Activated CD4-positive, alpha-beta T cell treated with anti-CD3 and anti-CD28 coated beads for 36 hours (primary cell): Measurements from ENCODE around the gene COPA. TPM values are rescaled to one million over a fixed set of nuclear protein-coding genes. Genes with fewer than 3 reads are reported as not detected.
A peak's percentile ranks its signal among the peaks of the same experiment; 100 is the strongest.

Experiments
- ATAC-seq: fragments of 200-7000 bp; cut with Tn5 transposase; one replicate; pipeline ENCODE4 v1.10.0; 2021; ENCODE audit warnings: mild to moderate bottlenecking, moderate library complexity
- CTCF ChIA-PET: fragments of 350-600 bp; sonication (Branson Sonifier 250); formaldehyde crosslinking; loops from one replicate; lab custom pipeline; 2021; ENCODE audit warnings: antibody characterized with exemption; lab: Charles Lee
- POLR2A ChIA-PET: fragments of 350-600 bp; sonication (Branson Sonifier 250); formaldehyde crosslinking; loops from one replicate; lab custom pipeline; 2021; ENCODE audit warnings: antibody characterized with exemption, inconsistent platforms; lab: Charles Lee
- DNase-seq: peaks from one replicate; pipeline ENCODE4 v3.0.0-alpha.2; 2020
- H3K27ac Mint-ChIP-seq: one replicate; pipeline ENCODE4 v1.8.0; 2021; ENCODE audit warnings: mixed read lengths
- H3K27me3 Mint-ChIP-seq: one replicate; pipeline ENCODE4 v1.8.0; 2021; ENCODE audit warnings: mixed read lengths
- H3K36me3 Mint-ChIP-seq: one replicate; pipeline ENCODE4 v1.8.0; 2021; ENCODE audit warnings: low read depth, mixed read lengths
- H3K4me1 Mint-ChIP-seq: one replicate; pipeline ENCODE4 v1.8.0; 2021; ENCODE audit warnings: mixed read lengths
- H3K4me3 Mint-ChIP-seq: one replicate; pipeline ENCODE4 v1.8.0; 2021; ENCODE audit warnings: mild to moderate bottlenecking, moderate library complexity, mixed read lengths
- H3K9me3 Mint-ChIP-seq: one replicate; pipeline ENCODE4 v1.8.0; 2021; ENCODE audit warnings: low read depth, mixed read lengths
- intact Hi-C, 2 experiments: fragments of 100-400 bp; cut with DNase I in 1 of 2; cut with micrococcal nuclease in 1 of 2; formaldehyde crosslinking; loops; one replicate each; pipeline versions ENCODE4 v1.14.2 to v1.15.1; 2022 to 2024; cut with DNase I, micrococcal nuclease
- total RNA-seq, 2 experiments: library from RNA; stranded (reverse); gene quantifications; one replicate each; pipeline ENCODE4 v1.2.3, GENCODE V29; 2021

Gene COPA
- total RNA-seq, 2 experiments from 2014 or later: 125 to 148 TPM

- Mint-ChIP-seq H3K4me1 (no peaks in the 10 kb centered on the region), H3K27me3 (no peaks in the 10 kb centered on the region), H3K4me3 (no peak overlapping the region), H3K9me3 (no peaks in the 10 kb centered on the region), H3K36me3 (peaks cover 48% of the 10 kb centered on the region), H3K27ac (no peak overlapping the region)
- CTCF ChIA-PET: interaction anchor here (0.7 to 2.5 kb wide), 6 partner anchors 8 to 102 kb away, joined by 3 to 11 read pairs (median 4); no protein-coding TSS in a partner anchor
- no peak for DNase-seq
- ATAC-seq: no peak
- intact Hi-C loops: no loop called here
- POLR2A ChIA-PET: interaction anchor here (0.8 kb wide), 1 partner anchor 232 kb away, joined by 3 read pairs; no protein-coding TSS in a partner anchor
These were observed 14.9 kb downstream of the COPA start for GRCh38 chr1:160328184-160328583.

GRCh38 chr1:160326418-160326817, 16.6 kb downstream of the COPA start:
- ChIA-PET CTCF (interaction anchor here (0.7 to 1.1 kb wide), 3 partner anchors 35 to 241 kb away, joined by 3 to 5 read pairs (median 4); no protein-coding TSS in a partner anchor), POLR2A (no interaction called here)
- peaks cover 52% of the 10 kb centered on the region for H3K36me3 Mint-ChIP-seq

GRCh38 chr1:160325252-160325651, 17.8 kb downstream of the COPA start:
- Mint-ChIP-seq H3K9me3 (no peaks in the 10 kb centered on the region), H3K27ac (no peak overlapping the region), H3K27me3 (no peaks in the 10 kb centered on the region), H3K4me1 (no peaks in the 10 kb centered on the region), H3K4me3 (no peak overlapping the region), H3K36me3 (peaks cover 52% of the 10 kb centered on the region)
- ChIA-PET CTCF (interaction anchor here (0.7 to 0.9 kb wide), 2 partner anchors 44 to 431 kb away, joined by 3 read pairs; no protein-coding TSS in a partner anchor), POLR2A (no interaction called here)
- no peak for DNase-seq
- ATAC-seq: no peak
- intact Hi-C loops: no loop called here

More at GRCh38 chr1:160326418-160326817, 16.6 kb downstream of the COPA start:
- H3K4me3 Mint-ChIP-seq: no peak overlapping the region
- no peak for DNase-seq
- intact Hi-C loops: no loop called here
- H3K27me3 Mint-ChIP-seq: no peaks in the 10 kb centered on the region
- H3K27ac Mint-ChIP-seq: no peak overlapping the region
- H3K4me1 Mint-ChIP-seq: no peaks in the 10 kb centered on the region
- ATAC-seq: no peak
- H3K9me3 Mint-ChIP-seq: no peaks in the 10 kb centered on the region

GRCh38 chr1:160322831-160323230, 20.2 kb downstream of the COPA start:
- peaks cover 6% of the 10 kb centered on the region for H3K4me1 Mint-ChIP-seq
- ChIA-PET POLR2A (no interaction called here), CTCF (interaction anchor here (0.6 to 1.1 kb wide), 2 partner anchors 31 to 159 kb away, joined by 3 to 4 read pairs; no protein-coding TSS in a partner anchor)
- H3K9me3 Mint-ChIP-seq: peaks cover 2% of the 10 kb centered on the region
- no peaks in the 10 kb centered on the region for H3K27me3 Mint-ChIP-seq
- ATAC-seq (no peak), DNase-seq (no peak)
- intact Hi-C loops: no loop called here
- no peak overlapping the region for H3K27ac Mint-ChIP-seq
- no peak overlapping the region for H3K4me3 Mint-ChIP-seq
- peaks cover 55% of the 10 kb centered on the region for H3K36me3 Mint-ChIP-seq

DNA sequence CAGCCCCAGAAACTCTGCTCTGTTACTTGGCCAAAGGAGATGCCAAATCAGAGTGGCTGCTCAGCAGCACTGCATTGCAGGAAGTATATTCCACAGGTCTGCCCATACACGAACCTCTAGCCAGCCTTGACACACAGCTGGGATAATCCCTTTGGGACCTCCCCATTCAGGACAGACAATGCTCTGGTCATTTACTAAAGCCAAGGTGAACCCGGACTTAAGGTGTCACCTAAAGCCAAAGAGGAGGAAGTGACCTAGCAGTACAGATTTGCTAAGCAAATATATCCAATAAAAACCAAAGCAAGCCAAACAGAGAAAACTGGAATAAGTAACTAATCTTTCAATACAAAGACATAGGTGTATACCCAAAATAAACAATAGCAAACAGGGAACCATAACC, 27.7 kb downstream of the COPA start:
- Mint-ChIP-seq H3K4me3 (no peak overlapping the region), H3K36me3 (peaks cover 72% of the 10 kb centered on the region), H3K4me1 (peaks cover 17% of the 10 kb centered on the region), H3K9me3 (peaks cover 12% of the 10 kb centered on the region), H3K27me3 (no peaks in the 10 kb centered on the region), H3K27ac (peak overlapping the region; percentile 45)
- POLR2A ChIA-PET: no interaction called here
- DNase-seq: no peak
- intact Hi-C loops: no loop called here
- ATAC-seq: no peak
- CTCF ChIA-PET: interaction anchor here (0.7 to 1.5 kb wide), 3 partner anchors 24 to 30 kb away, joined by 3 to 6 read pairs (median 6); no protein-coding TSS in a partner anchor

GRCh38 chr1:160309571-160309970, 33.5 kb downstream of the COPA start:
- peaks cover 56% of the 10 kb centered on the region for H3K36me3 Mint-ChIP-seq
- no peaks in the 10 kb centered on the region for H3K9me3 Mint-ChIP-seq
- ATAC-seq (no peak), DNase-seq (no peak)
- POLR2A ChIA-PET: interaction anchor here (0.6 kb wide), 1 partner anchor 21 kb away, joined by 5 read pairs; no protein-coding TSS in a partner anchor
- H3K27me3 Mint-ChIP-seq: no peaks in the 10 kb centered on the region
- H3K4me3 Mint-ChIP-seq: no peak overlapping the region
- CTCF ChIA-PET: interaction anchor here (1.0 kb wide), 1 partner anchor 9 kb away, joined by 3 read pairs; no protein-coding TSS in a partner anchor
- H3K27ac Mint-ChIP-seq: no peak overlapping the region
- no peaks in the 10 kb centered on the region for H3K4me1 Mint-ChIP-seq
- intact Hi-C loops: no loop called here

DNA sequence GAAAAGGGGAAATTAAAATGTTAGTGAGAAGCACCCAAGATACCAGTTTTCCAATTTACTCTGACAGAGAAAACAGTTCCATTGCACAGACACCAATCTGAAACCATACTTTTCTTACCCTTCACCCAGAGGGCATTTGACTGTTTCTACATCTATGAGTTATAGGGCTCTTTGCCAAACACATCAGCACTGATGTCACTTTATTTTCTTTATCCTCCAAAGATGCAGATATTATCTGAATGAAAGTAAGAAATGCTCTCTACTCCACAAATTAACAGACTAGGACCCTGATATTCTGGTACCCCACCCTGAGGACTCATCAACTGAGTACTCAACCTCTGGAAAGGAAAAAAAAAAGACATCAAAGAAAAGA, 33.9 kb downstream of the COPA start:
- ChIA-PET POLR2A (no interaction called here), CTCF (interaction anchor here (1.0 to 4.0 kb wide), 2 partner anchors 10 to 17 kb away, joined by 3 to 10 read pairs; no protein-coding TSS in a partner anchor)
- H3K36me3 Mint-ChIP-seq: peaks cover 54% of the 10 kb centered on the region

DNA sequence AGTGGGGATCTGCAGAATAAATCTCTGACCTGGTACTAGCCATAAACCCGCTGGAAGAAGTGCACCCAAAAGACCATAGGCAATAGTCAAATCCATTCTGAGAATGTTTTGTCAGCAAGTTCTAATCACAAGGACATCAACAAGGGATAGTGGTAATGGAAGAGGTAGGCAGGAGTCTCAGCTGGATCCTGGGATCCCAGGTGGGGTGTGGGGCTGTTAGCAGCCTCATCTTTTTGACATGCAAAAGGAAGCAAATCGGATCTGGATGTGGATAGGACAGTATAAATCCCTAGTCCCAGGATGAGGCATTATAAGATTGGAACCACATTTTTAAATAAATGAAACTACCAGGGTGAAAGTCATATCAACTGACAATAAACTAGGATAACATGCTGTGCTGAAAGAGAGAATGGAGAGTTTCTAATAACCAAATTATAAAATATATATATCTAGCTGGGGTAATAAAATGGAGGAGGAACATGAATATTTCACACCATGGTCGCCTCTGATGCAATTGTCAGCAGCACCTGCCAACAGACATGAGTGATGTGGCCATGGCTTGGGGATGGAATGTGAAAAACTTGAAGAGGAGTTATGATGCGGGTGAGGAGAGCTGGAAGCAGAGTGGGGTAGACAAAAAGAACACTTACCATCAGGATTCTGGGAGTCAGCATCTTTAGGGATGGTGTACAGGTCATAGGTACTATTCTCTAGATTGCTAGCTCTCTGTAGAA, 34.4 kb downstream of the COPA start:
- H3K4me1 Mint-ChIP-seq: no peaks in the 10 kb centered on the region
- no peaks in the 10 kb centered on the region for H3K9me3 Mint-ChIP-seq
- H3K36me3 Mint-ChIP-seq: peaks cover 52% of the 10 kb centered on the region
- no peak overlapping the region for H3K4me3 Mint-ChIP-seq
- no peak overlapping the region for H3K27ac Mint-ChIP-seq
- intact Hi-C loops: no loop called here
- no peaks in the 10 kb centered on the region for H3K27me3 Mint-ChIP-seq
- no peak for ATAC-seq
- CTCF ChIA-PET: interaction anchor here (0.7 to 4.0 kb wide), 3 partner anchors 10 to 30 kb away, joined by 3 to 10 read pairs (median 3); no protein-coding TSS in a partner anchor
- POLR2A ChIA-PET: interaction anchor here (0.6 kb wide), 1 partner anchor 229 kb away, joined by 4 read pairs; no protein-coding TSS in a partner anchor
- DNase-seq: no peak

More for the DNA sequence above, 33.9 kb downstream of the COPA start:
- ATAC-seq (no peak), DNase-seq (no peak)
- Mint-ChIP-seq H3K27ac (no peak overlapping the region), H3K4me3 (no peak overlapping the region), H3K27me3 (no peaks in the 10 kb centered on the region), H3K4me1 (no peaks in the 10 kb centered on the region), H3K9me3 (no peaks in the 10 kb centered on the region)
- intact Hi-C loops: no loop called here

DNA sequence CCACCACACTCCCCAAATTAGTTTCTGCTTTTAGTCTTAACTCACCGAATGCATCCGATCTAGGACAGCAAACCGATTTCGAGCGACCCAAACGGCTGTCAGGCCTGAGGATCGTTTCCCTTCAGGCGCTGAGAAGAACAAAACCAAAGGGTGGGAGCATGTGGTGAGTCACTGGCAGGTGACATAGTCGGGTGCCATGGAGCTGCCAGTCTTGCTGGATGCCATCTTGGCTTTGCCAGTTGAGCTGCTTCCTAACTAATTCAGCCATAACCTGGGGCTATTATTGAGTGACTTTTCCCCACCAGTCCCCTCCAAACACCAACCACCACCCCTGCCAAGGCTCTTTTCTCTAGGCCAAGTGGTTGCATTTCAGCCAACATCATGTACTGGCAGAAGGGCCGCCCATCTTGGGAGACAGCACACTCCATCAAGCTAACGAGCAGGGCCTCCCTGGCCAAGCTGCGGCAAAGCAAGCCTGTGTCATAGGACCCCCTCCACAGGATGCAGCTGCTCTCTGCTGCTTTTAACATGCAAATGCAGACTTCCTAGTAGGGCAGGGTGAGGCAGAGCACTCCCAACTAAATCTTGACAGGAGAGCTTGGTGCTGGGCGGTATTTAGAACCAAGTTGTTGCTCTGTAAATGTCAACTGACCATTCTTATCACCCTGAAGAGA, 35.8 kb downstream of the COPA start:
- no peak for DNase-seq
- POLR2A ChIA-PET: no interaction called here

DNA sequence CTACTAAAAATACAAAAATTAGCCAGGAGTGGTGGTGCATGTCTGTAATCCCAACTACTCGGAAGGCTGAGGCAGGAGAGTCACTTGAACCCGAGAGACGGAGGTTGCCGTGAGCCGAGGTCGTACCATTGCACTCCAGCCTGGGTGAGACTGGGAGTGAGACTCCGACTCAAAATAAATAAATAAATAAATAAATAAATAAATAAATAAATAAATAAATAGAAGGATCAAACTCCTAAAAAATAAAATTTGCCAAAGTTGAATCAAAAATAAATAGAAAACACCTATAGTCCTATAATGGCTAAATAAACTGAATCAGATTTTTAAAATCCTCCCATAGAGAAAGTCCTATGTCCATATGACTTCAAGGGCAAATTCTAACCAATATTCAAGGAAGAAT, 42.9 kb downstream of the COPA start:
- no peaks in the 10 kb centered on the region for H3K27me3 Mint-ChIP-seq
- intact Hi-C loops: no loop called here
- no peak overlapping the region for H3K4me3 Mint-ChIP-seq
- no peak for DNase-seq
- CTCF ChIA-PET: interaction anchor here (0.6 to 1.3 kb wide), 4 partner anchors 9 to 847 kb away, joined by 3 to 4 read pairs (median 3); no protein-coding TSS in a partner anchor
- no peak overlapping the region for H3K27ac Mint-ChIP-seq
- ATAC-seq: no peak
- POLR2A ChIA-PET: no interaction called here
- H3K4me1 Mint-ChIP-seq: no peaks in the 10 kb centered on the region
- H3K36me3 Mint-ChIP-seq: peaks cover 46% of the 10 kb centered on the region
- no peaks in the 10 kb centered on the region for H3K9me3 Mint-ChIP-seq

More for the DNA sequence above, 35.8 kb downstream of the COPA start:
- intact Hi-C loops: no loop called here
- Mint-ChIP-seq H3K9me3 (no peaks in the 10 kb centered on the region), H3K27ac (no peak overlapping the region), H3K36me3 (peaks cover 52% of the 10 kb centered on the region), H3K4me1 (no peaks in the 10 kb centered on the region), H3K4me3 (no peak overlapping the region), H3K27me3 (no peaks in the 10 kb centered on the region)
- CTCF ChIA-PET: interaction anchor here (4.0 kb wide), 1 partner anchor 15 kb away, joined by 10 read pairs; no protein-coding TSS in a partner anchor
- no peak for ATAC-seq

GRCh38 chr1:160296036-160296435, 47.0 kb downstream of the COPA start:
- ChIA-PET CTCF (interaction anchor here (1.3 kb wide), 2 partner anchors 52 to 102 kb away, joined by 3 to 4 read pairs; no protein-coding TSS in a partner anchor), POLR2A (no interaction called here)
- Mint-ChIP-seq H3K9me3 (no peaks in the 10 kb centered on the region), H3K36me3 (peaks cover 67% of the 10 kb centered on the region), H3K27me3 (no peaks in the 10 kb centered on the region), H3K27ac (no peak overlapping the region), H3K4me3 (no peak overlapping the region), H3K4me1 (peaks cover 2% of the 10 kb centered on the region)
- intact Hi-C loops: no loop called here
- DNase-seq (no peak), ATAC-seq (no peak)
